HG03135 (cell line): ENCODE measurements around the gene EPN2.

Experiments
- ATAC-seq: cut with Tn5 transposase; IDR thresholded peaks from one replicate; pipeline ENCODE4 v1.9.1; 2021; ENCODE audit warnings: mild to moderate bottlenecking, moderate library complexity; ENCODE audit not compliant: unreplicated experiment

EPN2 gene

DNA sequence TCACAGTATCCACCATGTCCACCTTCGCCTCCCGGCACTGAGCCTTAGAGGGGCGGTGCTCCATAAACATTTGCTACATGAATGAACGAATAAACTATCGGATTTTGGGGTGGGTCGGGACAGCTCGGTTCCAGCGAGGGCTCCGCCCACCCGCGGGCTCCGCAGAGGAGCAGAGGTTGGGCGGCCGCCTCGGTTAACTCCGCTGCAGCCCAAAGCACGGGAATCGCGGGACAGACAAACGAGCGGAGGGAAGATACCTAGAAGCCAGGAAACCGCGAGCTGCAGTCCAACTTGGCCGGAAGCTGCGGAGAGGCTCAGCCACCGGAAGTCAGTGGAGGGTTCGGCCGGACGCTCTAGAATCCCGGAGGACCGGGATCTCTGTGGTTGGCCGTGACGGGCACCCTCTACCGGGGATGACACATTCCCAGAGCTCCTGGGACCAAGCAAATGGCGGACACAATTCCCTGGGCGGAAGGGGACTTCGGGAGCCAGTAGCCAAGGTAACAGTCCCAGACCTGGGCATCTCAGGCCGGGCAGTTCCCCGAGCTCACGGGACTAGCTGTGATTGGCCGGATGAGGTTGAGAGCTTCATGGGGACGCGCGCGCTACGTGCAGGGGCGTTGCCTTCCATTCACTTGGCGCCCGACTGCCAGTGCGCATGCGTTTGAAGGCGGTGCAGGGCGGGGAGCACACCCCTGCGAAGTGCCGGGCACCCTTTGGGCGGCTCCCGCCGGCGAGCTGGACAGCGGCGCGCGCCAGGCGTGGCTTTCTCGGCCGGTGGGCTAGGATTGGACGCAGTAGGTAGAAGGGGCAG is 140.6 kb downstream of the EPN2 start:
- peak; percentile 88 for ATAC-seq

DNA sequence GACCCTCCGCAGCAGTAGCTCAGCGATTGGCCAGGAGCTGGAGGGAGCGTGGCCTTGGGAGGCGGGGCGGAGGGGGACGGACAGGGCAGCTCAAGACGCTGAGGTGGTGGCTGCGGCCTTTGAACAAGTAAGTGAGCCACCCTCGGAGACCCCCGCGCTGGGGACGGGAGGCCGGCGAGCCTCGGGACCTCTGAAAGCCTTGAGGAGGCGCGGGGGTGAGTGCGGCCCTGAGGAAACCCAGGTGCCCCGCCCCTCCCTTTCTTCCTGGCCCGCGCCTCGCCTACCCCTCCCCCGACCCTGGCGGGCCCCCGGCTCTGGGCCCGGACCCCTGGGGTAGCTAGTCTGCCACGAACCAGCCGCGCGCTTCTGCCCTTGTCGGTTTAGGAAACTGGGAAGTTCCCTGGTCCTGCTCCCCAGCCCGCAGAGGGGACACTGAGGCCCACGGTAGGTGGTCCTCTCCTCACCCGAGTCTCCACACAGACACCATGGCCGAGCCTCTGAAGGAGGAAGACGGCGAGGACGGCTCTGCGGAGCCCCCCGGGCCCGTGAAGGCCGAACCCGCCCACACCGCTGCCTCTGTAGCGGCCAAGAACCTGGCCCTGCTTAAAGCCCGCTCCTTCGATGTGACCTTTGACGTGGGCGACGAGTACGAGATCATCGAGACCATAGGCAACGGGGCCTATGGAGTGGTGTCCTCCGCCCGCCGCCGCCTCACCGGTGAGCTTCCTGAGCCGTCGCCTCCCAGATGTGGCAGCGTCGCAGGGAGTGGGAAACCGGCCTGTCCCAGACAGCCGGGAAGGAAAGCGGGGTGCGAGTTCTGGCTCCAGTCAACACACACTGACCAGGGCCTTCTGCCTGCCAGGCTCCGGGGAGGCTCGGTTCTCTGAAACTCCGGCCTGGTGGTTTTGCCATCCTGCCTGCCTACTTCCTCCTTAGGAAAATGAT is 141.5 kb downstream of the EPN2 start, which contains the start of gene MAPK7:
MAPK7 (plus strand) TSS at position 83 of the 945 bp plus-strand sequence; CDS start at position 486, 403 bp downstream.
- peak; percentile 13 for ATAC-seq

DNA sequence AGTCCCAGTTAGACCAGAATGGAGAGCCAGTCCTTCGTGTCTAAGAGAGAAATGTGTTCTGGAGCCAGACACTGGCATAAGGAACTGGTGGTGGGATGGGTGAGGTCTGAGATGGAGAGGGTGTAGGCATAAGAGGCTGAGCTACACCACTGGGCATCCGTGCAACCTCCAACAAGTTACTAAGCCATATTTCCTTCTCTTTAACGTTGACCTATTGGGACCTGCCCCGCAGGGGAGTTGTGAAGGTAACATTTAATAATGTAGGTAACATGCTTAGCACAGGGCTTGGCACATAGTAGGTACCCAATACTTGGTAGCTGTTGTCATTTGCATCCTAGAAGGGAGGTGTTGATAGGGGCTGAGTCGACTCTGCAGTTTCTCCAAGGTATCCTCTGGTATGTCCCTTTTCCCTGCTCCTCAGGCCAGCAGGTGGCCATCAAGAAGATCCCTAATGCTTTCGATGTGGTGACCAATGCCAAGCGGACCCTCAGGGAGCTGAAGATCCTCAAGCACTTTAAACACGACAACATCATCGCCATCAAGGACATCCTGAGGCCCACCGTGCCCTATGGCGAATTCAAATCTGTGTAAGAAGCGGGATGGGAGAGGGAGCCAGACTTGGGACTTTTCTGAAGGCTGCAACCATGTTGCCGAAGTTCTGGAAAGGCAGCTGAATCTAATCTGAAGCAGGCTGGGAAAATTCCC is 142.3 kb downstream of the EPN2 start:
- no peak for ATAC-seq

DNA sequence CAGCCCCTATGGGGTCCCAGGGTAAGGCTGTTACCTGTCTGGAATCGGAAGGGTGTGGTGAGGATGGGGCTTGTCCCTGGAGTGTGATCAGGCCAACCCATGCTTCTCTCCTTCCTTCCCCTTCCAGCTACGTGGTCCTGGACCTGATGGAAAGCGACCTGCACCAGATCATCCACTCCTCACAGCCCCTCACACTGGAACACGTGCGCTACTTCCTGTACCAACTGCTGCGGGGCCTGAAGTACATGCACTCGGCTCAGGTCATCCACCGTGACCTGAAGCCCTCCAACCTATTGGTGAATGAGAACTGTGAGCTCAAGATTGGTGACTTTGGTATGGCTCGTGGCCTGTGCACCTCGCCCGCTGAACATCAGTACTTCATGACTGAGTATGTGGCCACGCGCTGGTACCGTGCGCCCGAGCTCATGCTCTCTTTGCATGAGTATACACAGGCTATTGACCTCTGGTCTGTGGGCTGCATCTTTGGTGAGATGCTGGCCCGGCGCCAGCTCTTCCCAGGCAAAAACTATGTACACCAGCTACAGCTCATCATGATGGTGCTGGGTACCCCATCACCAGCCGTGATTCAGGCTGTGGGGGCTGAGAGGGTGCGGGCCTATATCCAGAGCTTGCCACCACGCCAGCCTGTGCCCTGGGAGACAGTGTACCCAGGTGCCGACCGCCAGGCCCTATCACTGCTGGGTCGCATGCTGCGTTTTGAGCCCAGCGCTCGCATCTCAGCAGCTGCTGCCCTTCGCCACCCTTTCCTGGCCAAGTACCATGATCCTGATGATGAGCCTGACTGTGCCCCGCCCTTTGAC is 143.5 kb downstream of the EPN2 start:
- ATAC-seq, result no peak

DNA sequence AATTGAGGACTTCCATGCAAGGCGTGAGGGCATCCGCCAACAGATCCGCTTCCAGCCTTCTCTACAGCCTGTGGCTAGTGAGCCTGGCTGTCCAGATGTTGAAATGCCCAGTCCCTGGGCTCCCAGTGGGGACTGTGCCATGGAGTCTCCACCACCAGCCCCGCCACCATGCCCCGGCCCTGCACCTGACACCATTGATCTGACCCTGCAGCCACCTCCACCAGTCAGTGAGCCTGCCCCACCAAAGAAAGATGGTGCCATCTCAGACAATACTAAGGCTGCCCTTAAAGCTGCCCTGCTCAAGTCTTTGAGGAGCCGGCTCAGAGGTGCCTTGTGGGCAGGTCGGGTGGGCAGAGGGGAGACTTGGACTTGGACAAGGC is 144.2 kb downstream of the EPN2 start:
- no peak for ATAC-seq

DNA sequence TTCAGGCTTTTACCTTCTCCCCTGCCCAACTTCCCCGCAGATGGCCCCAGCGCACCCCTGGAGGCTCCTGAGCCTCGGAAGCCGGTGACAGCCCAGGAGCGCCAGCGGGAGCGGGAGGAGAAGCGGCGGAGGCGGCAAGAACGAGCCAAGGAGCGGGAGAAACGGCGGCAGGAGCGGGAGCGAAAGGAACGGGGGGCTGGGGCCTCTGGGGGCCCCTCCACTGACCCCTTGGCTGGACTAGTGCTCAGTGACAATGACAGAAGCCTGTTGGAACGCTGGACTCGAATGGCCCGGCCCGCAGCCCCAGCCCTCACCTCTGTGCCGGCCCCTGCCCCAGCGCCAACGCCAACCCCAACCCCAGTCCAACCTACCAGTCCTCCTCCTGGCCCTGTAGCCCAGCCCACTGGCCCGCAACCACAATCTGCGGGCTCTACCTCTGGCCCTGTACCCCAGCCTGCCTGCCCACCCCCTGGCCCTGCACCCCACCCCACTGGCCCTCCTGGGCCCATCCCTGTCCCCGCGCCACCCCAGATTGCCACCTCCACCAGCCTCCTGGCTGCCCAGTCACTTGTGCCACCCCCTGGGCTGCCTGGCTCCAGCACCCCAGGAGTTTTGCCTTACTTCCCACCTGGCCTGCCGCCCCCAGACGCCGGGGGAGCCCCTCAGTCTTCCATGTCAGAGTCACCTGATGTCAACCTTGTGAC is 144.7 kb downstream of the EPN2 start:
- no peak for ATAC-seq

DNA sequence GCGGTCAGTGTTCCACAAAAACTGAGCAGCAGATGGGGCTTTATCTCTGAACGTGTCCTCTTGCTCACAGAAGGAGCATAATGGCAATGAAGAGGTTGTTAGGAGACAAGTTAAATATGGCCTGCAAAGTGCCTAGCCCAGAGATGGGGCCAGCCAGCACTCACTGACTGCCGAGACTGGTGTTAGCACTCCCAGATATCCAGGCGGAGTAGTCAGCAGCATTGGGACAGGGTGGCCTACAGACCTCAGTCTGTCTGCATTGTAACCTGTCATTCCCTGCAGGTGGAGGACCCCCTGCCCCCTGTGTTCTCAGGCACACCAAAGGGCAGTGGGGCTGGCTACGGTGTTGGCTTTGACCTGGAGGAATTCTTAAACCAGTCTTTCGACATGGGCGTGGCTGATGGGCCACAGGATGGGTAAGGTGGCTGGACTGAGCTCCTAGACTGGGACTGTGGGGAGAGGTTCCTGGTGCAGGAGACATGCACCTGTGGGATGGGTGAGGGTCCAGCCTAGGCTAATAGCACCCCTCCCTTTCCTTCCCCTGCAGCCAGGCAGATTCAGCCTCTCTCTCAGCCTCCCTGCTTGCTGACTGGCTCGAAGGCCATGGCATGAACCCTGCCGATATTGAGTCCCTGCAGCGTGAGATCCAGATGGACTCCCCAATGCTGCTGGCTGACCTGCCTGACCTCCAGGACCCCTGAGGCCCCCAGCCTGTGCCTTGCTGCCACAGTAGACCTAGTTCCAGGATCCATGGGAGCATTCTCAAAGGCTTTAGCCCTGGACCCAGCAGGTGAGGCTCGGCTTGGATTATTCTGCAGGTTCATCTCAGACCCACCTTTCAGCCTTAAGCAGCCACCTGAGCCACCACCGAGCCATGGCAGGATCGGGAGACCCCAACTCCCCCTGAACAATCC is 145.6 kb downstream of the EPN2 start:
- ATAC-seq, result no peak

DNA sequence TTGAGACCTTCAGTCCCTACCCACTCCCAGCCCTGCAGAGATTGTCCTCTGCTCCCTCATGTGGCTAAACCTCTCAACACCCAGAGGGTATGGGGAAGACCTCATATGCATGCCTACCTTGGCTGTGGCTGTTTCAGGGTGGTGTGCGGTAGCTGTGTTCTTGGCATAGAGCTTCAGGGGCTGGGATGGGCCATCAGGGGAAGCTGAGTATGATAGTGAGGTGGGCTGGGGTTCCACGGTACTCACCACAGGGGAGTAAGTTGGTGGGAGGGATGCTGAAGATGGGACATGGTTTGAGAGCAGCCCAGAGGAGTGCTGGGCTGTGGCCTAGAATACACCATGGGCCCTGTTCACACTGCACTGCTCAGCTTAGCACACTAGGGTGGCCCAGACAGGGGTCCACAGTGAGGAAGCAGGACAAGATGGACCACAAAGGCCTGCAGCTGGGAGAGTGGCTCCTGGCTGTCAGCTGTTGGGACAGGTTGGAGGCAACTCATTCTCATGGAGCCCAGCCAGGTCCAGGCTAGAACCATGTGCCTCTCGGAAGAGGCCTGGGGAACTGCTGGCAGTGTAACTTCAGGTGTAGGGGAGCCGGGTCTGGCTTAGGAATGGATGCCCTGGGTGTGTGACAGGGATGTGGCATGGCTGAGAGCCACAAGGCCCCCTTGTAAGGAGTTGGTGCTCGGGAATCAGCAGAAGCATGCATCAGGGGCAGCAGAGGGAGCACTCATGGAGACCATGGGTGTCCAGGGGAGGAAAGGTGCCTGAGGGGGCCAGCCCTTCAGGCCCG is 146.7 kb downstream of the EPN2 start:
- ATAC-seq, result no peak

DNA sequence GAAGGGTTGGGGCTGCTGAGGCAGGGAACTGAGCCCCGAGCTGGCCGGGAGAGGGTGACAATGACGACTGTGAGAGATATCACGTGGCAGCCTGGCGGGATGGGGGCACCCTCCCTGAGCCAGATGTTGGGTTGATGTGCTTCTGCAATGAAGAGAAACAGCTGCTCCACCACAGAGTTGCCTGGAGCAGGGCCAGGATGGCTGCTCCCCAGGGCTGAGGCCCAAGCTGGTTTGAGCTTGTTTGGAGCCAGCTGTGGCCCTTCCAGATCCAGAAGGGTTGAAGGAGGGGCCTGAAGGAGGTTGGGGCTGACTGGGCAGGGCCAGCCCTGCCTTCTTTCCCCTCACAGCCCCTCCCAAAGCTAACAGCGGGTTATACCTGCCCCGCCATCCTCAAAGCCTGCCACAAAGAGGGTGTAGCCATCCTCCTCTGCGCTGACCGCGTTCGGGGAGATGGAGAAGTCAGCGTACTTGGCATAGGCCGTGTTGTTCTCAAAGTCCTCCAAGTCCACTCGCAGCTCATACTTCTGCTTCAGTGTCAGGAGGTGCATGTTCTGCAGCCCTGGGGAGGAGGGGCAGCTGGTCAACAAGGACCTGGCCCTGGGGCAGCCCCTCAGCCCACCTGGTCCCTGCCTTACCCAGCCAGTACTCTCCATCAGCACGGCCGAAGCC is 147.7 kb downstream of the EPN2 start:
- ATAC-seq, result no peak

DNA sequence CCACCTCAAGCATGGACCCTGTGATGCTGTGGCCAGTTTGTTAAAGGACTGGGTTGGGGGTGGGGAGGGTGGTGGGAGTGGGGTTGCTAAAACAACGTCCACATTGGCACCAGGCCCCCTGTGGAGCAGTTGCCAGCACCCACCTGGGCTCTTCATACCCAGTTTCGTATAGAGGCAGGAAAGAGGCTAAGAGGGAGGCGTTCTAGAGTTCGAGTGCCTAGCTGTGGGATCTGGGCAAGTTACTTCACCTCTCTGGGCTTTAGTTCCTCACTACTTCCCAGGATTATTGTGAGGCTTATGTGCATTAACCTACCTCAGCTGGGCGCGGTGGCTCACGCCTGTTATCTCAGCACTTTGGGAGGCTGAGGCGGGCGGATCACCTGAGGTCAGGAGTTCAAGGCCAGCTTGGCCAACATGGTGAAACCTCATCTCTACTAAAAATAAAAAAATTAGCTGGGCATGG is 148.4 kb downstream of the EPN2 start:
- no peak for ATAC-seq
